Cortex of kidney (tissue), 1 donor: ENCODE measurements around the gene UMPS.
"Not testable (repeated sequence)": the region's sequence is repeated elsewhere in the genome, so short reads cannot be mapped to it uniquely, and the experiment has no call there.

ENCODE experiments used
- DNase-seq: peaks from one replicate; lab custom pipeline; 2025; lab: John Stamatoyannopoulos, UW

UMPS gene

GRCh38 chr3:124707223-124707622 lies 23.0 kb upstream of the UMPS start:
- DNase-seq, result not testable (repeated sequence)

GRCh38 chr3:124707656-124708062 lies 22.6 kb upstream of the UMPS start:
- no peak for DNase-seq

DNA sequence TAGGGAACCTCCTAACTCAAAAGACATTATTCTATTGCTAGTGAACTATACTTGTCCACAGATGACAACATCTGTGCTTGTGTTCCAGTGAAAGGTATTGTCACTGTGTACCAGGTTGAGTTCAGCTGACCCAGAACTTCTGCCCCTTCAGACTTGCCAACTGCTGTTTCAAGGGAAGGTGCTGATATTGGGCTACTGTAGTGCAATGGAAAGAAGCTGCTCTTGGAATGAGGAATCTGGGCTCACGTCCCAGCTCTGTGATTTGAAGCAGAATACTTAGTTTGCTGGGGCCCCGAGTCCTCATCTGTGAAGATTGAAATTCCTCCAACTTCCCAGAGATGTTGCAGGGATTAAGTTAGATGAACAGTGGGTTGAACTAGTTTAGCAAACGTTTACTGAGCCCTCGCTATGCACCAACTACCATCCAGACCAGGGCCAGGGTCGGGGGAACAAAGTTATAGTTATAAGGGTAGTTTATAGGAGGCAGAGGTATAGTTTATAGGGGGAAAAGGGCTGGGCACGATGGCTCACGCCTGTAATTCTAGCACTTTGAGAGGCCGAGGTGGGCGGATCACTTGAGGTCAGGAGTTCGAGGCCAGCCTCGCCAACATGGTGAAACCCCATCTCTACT lies 15.9 kb upstream of the UMPS start:
- DNase-seq, result no peak

- no peak for DNase-seq
These were observed 7.7 kb upstream of the UMPS start for GRCh38 chr3:124722589-124722988.

DNA sequence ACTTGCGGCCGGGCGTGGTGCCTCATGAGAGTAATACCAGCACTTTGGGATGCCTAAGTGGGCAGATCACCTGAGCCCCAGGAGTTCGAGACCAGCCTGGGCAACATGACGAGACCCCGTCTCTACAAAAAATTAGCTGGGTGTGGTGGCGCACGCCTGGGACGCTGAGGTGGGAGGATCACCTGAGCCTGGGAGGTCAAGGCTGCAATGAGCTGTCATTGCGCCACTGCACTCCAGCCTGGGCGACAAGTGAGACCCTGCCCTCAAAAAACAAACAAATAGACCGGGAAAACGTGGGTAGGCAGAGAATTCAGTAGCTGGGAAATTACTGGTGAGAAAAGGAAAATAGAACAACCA lies 667 bp downstream of the UMPS start:
- DNase-seq, result no peak

DNA sequence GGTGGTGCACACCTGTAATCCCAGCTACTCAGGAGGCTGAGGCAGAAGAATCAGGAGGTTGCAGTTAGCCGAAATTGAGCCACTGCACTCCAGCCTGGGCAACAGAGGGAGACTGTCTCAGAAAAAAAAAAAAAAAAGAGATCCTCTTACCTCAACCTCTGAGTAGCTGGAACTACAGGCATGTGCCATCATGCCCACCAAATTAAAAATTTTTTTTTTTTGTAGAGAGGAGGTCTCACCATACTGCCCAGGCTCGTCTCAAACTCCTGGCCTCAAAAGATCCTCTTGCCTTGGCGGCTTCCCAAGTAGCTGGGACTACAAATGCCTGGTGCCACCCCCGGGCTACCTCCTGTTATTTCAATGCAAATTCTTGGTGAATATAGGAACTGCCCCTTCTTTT lies 1.5 kb downstream of the UMPS start:
- DNase-seq, result no peak

DNA sequence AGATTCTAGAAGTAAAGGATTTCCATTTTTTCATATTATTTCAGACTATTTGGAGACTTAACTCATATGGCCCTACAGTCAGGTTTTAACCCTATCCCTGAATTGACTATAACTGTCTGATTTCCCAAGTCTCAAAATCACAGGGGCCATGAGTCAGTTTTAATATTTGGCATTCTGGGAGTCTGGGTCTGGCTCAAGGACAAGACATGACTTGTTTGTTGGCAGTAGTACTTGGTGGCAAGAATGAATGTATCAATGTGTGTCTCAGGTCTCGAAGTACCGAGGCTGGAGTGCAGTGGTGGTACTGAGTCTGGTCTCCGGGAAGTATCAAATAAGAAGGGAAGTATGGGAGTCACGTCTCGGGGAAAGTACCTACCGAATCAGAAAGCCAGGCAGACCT lies 10.8 kb downstream of the UMPS start:
- no peak for DNase-seq

- DNase-seq, result no peak
These were observed 15.5 kb downstream of the UMPS start for GRCh38 chr3:124745756-124746155.

DNA sequence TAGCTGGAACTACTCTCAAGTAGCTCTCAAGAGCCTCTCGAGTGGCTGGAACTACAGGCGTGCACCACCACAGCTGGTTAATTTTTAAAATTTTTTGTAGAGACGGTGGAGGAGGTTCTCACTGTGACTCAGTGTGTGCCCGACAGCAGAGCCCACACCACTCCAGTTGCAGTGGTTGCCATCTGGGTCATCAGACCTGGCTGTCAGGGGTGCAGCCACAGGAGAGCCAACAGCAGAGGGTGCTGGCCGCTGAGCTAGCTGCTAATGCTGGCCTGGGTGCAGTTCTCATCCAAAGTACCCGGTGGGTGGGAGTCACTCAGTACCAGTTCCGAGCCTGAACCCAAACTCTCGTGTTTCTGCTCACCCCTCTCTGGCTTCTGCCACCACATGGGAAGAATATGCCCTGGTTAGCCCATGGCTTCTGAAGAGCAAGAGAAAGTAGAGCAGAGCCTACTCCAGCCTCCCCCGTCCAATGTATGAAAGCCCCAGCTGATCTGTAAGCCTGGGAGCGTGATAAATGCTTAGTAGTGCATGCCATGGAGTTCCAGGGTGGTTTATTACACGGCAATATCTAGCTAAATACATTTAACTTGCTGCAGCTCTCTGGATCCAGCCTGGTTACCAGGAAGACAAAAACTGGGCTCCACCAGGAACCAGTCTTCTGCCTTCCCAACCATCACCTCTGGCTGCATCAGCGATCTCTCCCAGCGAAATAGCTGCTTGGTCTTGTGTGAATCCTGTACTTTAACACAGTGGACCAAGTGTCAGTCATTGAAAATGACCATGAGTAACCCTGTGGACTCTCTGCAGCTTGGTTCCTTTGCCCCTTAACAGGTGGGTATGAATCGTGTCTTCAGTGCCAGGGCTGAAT lies 17.1 kb downstream of the UMPS start:
- no peak for DNase-seq

- DNase-seq, result no peak
These were observed 18.4 kb downstream of the UMPS start for GRCh38 chr3:124748560-124749198.

DNA sequence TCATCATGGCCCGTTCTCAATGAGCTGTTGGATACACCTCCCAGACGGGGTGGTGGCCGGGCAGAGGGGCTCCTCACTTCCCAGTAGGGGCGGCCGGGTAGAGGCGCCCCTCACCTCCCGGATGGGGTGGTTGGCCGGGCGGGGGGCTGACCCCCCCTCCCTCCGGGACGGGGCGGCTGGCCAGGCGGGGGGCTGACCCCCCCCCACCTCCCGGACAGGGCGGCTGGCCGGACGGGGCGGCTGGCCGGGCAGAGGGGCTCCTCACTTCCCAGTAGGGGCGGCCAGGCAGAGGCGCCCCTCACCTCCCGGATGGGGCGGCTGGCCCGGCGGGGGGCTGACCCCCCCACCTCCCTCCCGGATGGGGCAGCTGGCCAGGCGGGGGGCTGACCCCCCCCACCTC lies 19.6 kb downstream of the UMPS start:
- not testable (repeated sequence) for DNase-seq

- no peak for DNase-seq
These were observed 21.2 kb downstream of the UMPS start for GRCh38 chr3:124751501-124751900.

- DNase-seq, result no peak
These were observed 21.8 kb downstream of the UMPS start for GRCh38 chr3:124752051-124752450.

DNA sequence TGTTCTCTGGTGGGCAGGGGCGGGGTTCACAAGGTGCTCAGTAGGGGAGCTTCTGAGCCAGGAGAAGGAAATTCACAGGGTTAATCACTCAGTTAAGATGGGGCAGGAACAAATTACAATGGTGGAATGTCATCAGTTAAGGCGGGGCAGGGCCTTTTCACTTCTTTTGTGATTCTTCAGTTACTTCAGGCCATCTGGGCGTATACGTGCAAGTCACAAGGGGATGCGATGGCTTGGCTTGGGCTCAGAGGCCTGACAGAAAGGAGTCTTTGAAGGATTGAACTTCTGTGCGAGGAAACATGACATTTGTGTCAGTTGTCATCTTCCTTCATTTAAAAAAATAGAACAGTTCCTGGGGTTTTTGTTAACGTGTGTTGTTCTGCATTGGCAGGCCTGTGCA lies 27.7 kb downstream of the UMPS start:
- DNase-seq, result not testable (repeated sequence)

- DNase-seq, result no peak
These were observed 28.8 kb downstream of the UMPS start for GRCh38 chr3:124758851-124759635.

GRCh38 chr3:124759666-124760401 lies 29.6 kb downstream of the UMPS start:
- no peak for DNase-seq

GRCh38 chr3:124760601-124761000 lies 30.3 kb downstream of the UMPS start:
- no peak for DNase-seq

DNA sequence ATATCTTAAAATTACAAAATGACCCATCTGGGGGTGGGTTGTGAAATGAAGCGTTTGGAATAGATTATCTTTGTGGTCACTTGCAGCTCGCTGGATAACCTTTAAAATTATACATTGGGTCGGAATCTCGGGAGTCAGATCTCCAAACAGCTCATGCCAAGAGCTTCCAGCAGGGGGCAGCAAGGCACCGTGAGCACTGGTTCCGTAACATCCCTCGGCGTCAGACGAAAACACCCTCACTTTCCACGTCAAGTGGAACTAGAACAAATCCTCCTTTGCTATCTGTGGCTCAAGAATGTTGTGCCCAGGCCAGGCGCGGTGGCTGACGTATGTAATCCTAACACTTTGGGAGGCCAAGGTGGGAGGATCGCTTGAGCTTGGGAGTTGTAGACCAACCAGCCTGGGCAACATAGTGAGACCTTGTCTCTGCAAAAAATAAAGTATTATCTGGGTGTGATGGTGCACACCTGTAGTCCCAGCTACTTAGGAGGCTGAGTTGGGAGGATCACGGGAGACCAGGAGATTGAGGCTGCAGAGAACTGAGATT lies 31.1 kb downstream of the UMPS start:
- DNase-seq, result no peak

DNA sequence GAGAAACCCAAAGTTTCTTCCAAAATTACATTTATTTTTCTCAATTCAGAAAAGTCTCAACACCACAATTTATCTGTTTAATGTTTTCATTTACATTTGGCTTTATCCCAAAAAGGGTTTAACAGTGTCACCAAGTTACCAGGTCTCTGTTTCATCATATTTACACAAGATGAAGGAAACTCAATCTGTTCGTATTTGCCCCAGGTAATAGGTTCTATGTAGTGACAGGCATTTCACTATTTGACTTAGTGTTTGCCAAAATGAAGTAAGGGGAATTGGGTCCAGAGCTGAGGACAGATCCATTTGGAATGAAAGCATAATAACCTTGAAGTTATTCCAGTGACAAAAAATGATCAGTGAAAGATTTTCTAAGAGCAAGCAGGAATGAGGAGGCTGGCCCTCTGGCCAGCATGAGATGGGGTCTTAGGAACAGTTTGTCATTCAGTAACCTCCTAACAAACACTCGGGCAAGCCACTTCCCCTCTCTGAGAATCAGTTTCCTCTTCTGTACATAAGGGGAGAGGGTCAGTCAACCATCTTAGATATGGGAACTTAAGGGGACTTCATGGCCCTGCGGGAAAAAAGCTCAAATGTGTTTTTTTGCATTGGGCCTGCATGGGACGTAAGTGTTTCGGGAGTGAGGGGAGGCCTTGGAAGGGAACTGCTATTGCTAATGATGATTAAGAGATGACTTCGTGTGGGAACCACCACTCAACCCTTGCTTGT lies 31.8 kb downstream of the UMPS start:
- DNase-seq, result no peak

- DNase-seq, result no peak
These were observed 32.4 kb downstream of the UMPS start for GRCh38 chr3:124762661-124763011.

GRCh38 chr3:124763206-124763605 lies 33.0 kb downstream of the UMPS start:
- DNase-seq, result no peak
